KMS-11 (cell line): ENCODE measurements around the gene SUSD3.

ENCODE experiments used
- H2AFZ ChIP-seq: fragments of 200-600 bp; sonication (generic); 2 replicates; pipeline ENCODE4 v1.6.1; 2016; ENCODE audit warnings: antibody characterized with exemption, mixed run types, low read depth
- H3K27ac ChIP-seq: fragments of 200-600 bp; sonication (generic); 2 replicates; pipeline ENCODE4 v1.6.1; 2016; ENCODE audit warnings: mild to moderate bottlenecking, mixed run types
- H3K27me3 ChIP-seq: fragments of 200-600 bp; sonication (generic); 2 replicates; pipeline ENCODE4 v1.6.1; 2017; ENCODE audit warnings: mild to moderate bottlenecking, low read depth, mixed run types, moderate library complexity; ENCODE audit not compliant: insufficient read depth
- H3K36me3 ChIP-seq: fragments of 200-600 bp; sonication (generic); 2 replicates; pipeline ENCODE4 v1.6.1; 2017; ENCODE audit warnings: mild to moderate bottlenecking, mixed run types; ENCODE audit not compliant: insufficient read depth
- H3K4me1 ChIP-seq: fragments of 200-600 bp; sonication (generic); 2 replicates; pipeline ENCODE4 v1.6.1; 2016; ENCODE audit warnings: mild to moderate bottlenecking, low read depth, mixed run types; ENCODE audit not compliant: poor library complexity, severe bottlenecking
- H3K4me2 ChIP-seq: fragments of 200-600 bp; sonication (generic); 2 replicates; pipeline ENCODE4 v1.7.0; 2016; ENCODE audit warnings: mild to moderate bottlenecking, mixed run types
- H3K4me3 ChIP-seq: fragments of 200-600 bp; sonication (generic); IDR thresholded peaks from 2 replicates; pipeline ENCODE4 v1.6.1; 2017; ENCODE audit warnings: low read depth, low read length, mixed read lengths; ENCODE audit not compliant: insufficient read depth
- H3K79me2 ChIP-seq: fragments of 200-600 bp; sonication (generic); 2 replicates; pipeline ENCODE4 v1.6.1; 2016; ENCODE audit warnings: low read depth, mixed run types; ENCODE audit not compliant: insufficient read depth
- H3K9ac ChIP-seq: fragments of 200-600 bp; sonication (generic); 2 replicates; pipeline ENCODE4 v1.6.1; 2016; ENCODE audit warnings: mild to moderate bottlenecking, mixed run types
- H4K20me1 ChIP-seq: fragments of 200-600 bp; sonication (generic); 2 replicates; pipeline ENCODE4 v1.6.1; 2016; ENCODE audit warnings: mild to moderate bottlenecking, mixed run types; ENCODE audit not compliant: insufficient read depth
- TF ChIP-seq, protein P1 (sequence below): fragments of 200-600 bp; sonication (generic); conservative IDR thresholded peaks from 2 replicates; pipeline ENCODE4 v1.6.1; 2017; ENCODE audit warnings: low read depth, mild to moderate bottlenecking, antibody characterized with exemption, low read length, moderate library complexity, mixed read lengths

SUSD3 gene

DNA sequence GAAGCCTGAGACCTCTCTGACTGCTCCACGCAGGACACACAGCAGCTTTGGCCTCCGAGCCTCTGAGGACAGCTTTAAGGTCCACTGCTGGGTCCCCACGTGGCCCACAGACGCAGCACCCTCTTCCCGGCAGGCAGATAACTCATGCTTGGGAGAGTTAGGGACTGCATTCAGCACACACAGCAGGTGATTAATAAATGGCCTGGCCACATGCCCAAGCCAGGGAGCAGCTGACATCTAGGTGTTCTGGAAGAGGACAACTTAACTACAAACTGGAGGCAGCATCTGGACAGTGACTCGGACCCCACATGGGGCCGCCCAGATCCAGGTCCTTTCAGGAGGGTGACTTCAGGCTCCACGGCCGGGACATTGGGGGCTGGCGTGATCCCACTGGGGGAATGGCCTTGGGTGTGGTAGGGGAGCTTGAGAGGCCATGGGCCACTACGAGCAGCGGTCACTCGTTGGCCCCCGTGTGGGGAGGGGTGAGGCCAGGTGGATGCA is 64.3 kb downstream of the SUSD3 start:
- H3K4me2 ChIP-seq, result no peak overlapping the region
- no peaks in the 10 kb centered on the region for H3K27me3 ChIP-seq
- no peaks in the 10 kb centered on the region for H3K4me1 ChIP-seq
- no peaks in the 10 kb centered on the region for H3K79me2 ChIP-seq
- no peak overlapping the region for H2AFZ ChIP-seq
- H3K9ac ChIP-seq, result no peak overlapping the region
- TF ChIP-seq, protein P1, sequence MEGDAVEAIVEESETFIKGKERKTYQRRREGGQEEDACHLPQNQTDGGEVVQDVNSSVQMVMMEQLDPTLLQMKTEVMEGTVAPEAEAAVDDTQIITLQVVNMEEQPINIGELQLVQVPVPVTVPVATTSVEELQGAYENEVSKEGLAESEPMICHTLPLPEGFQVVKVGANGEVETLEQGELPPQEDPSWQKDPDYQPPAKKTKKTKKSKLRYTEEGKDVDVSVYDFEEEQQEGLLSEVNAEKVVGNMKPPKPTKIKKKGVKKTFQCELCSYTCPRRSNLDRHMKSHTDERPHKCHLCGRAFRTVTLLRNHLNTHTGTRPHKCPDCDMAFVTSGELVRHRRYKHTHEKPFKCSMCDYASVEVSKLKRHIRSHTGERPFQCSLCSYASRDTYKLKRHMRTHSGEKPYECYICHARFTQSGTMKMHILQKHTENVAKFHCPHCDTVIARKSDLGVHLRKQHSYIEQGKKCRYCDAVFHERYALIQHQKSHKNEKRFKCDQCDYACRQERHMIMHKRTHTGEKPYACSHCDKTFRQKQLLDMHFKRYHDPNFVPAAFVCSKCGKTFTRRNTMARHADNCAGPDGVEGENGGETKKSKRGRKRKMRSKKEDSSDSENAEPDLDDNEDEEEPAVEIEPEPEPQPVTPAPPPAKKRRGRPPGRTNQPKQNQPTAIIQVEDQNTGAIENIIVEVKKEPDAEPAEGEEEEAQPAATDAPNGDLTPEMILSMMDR, result no peak
- no peaks in the 10 kb centered on the region for H4K20me1 ChIP-seq
- H3K27ac ChIP-seq, result no peak overlapping the region
- H3K4me3 ChIP-seq, result no peak overlapping the region
- no peaks in the 10 kb centered on the region for H3K36me3 ChIP-seq

- Histone ChIP-seq H3K79me2 (no peaks in the 10 kb centered on the region; the same call in 1 of the 2 replicates), H2AFZ (no peak overlapping the region), H3K27me3 (no peaks in the 10 kb centered on the region), H3K9ac (no peak overlapping the region), H3K4me1 (no peaks in the 10 kb centered on the region), H3K36me3 (no peaks in the 10 kb centered on the region), H4K20me1 (no peaks in the 10 kb centered on the region), H3K4me3 (no peak overlapping the region), H3K27ac (no peak overlapping the region), H3K4me2 (no peak overlapping the region)
- TF ChIP-seq, protein P1, result no peak
Measured at GRCh38 chr9:93123561-93124283, 65.2 kb downstream of the SUSD3 start.

GRCh38 chr9:93124793-93125192 is 66.3 kb downstream of the SUSD3 start:
- no peak overlapping the region for H3K9ac ChIP-seq
- no peaks in the 10 kb centered on the region for H4K20me1 ChIP-seq
- H3K4me2 ChIP-seq, result no peak overlapping the region
- TF ChIP-seq, protein P1, result no peak
- H2AFZ ChIP-seq, result no peak overlapping the region
- H3K36me3 ChIP-seq, result no peaks in the 10 kb centered on the region
- H3K27ac ChIP-seq, result no peak overlapping the region
- H3K4me3 ChIP-seq, result no peak overlapping the region
- no peaks in the 10 kb centered on the region for H3K27me3 ChIP-seq
- H3K79me2 ChIP-seq, result no peaks in the 10 kb centered on the region; the same call in 1 of the 2 replicates
- no peaks in the 10 kb centered on the region for H3K4me1 ChIP-seq

GRCh38 chr9:93125331-93125894 is 66.9 kb downstream of the SUSD3 start:
- no peaks in the 10 kb centered on the region for H3K4me1 ChIP-seq
- no peaks in the 10 kb centered on the region for H3K27me3 ChIP-seq
- no peak overlapping the region for H2AFZ ChIP-seq
- TF ChIP-seq, protein P1, result no peak
- H3K36me3 ChIP-seq, result no peaks in the 10 kb centered on the region
- H3K27ac ChIP-seq, result no peak overlapping the region
- H3K4me2 ChIP-seq, result no peak overlapping the region
- no peaks in the 10 kb centered on the region; the same call in 1 of the 2 replicates for H3K79me2 ChIP-seq
- no peak overlapping the region for H3K4me3 ChIP-seq
- H3K9ac ChIP-seq, result no peak overlapping the region
- no peaks in the 10 kb centered on the region for H4K20me1 ChIP-seq
